Measurements from ENCODE around the gene PPIL4.

DNA sequence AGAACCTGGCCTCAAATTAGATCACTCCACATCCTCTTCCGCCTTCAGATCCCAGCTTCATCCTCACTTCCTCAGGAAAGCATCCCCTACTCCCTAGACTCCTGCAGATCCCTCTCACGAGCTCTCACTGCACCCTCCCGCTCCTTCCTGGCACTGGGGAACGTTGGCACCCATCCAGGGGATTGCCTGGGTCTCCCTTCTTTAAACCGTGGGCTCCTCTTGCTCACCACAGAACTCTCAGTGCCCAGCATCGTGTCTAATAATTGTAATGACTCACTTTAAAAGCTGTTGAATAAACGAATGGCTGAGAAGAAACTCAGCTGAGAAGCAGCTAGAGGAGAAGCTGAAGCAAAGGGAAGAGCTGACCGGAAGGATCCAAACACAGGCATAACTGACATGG lies 81.4 kb downstream of the PPIL4 start:
- TF ChIP-seq, protein P1, sequence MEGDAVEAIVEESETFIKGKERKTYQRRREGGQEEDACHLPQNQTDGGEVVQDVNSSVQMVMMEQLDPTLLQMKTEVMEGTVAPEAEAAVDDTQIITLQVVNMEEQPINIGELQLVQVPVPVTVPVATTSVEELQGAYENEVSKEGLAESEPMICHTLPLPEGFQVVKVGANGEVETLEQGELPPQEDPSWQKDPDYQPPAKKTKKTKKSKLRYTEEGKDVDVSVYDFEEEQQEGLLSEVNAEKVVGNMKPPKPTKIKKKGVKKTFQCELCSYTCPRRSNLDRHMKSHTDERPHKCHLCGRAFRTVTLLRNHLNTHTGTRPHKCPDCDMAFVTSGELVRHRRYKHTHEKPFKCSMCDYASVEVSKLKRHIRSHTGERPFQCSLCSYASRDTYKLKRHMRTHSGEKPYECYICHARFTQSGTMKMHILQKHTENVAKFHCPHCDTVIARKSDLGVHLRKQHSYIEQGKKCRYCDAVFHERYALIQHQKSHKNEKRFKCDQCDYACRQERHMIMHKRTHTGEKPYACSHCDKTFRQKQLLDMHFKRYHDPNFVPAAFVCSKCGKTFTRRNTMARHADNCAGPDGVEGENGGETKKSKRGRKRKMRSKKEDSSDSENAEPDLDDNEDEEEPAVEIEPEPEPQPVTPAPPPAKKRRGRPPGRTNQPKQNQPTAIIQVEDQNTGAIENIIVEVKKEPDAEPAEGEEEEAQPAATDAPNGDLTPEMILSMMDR (IDR thresholded peaks at IDR 0.05; ENCODE audit: poor library complexity): no peak
- TF ChIP-seq EZH2 (IDR thresholded peaks at IDR 0.05; ENCODE audit: borderline replicate concordance): no peak
- TF ChIP-seq EZH2phosphoT487 (IDR thresholded peaks at IDR 0.05; ENCODE audit: low read depth, severe bottlenecking, unreplicated experiment): no peak

Data from hepatocyte (in vitro differentiated cells).